Stimulated activated CD4-positive, alpha-beta T cell treated with anti-CD3 and anti-CD28 coated beads, Interleukin-15, amount 100 ng/mL, for 24 hours (primary cell): Measurements from ENCODE around the gene KBTBD4.
A peak's percentile ranks its signal among the peaks of the same experiment; 100 is the strongest.

ENCODE experiments used
- DNase-seq: peaks from one replicate; pipeline ENCODE4 v3.0.0-alpha.2; 2020

Gene KBTBD4

GRCh38 chr11:47523490-47524225 lies 55.1 kb downstream of the KBTBD4 start:
- DNase-seq, result peak; percentile 31
